Measurements from ENCODE around the gene SLC17A7. TPM values are rescaled to one million over a fixed set of nuclear protein-coding genes. Genes with fewer than 3 reads are reported as not detected.

The SLC17A7 gene
- total RNA-seq, 1 donor, result not detected

DNA sequence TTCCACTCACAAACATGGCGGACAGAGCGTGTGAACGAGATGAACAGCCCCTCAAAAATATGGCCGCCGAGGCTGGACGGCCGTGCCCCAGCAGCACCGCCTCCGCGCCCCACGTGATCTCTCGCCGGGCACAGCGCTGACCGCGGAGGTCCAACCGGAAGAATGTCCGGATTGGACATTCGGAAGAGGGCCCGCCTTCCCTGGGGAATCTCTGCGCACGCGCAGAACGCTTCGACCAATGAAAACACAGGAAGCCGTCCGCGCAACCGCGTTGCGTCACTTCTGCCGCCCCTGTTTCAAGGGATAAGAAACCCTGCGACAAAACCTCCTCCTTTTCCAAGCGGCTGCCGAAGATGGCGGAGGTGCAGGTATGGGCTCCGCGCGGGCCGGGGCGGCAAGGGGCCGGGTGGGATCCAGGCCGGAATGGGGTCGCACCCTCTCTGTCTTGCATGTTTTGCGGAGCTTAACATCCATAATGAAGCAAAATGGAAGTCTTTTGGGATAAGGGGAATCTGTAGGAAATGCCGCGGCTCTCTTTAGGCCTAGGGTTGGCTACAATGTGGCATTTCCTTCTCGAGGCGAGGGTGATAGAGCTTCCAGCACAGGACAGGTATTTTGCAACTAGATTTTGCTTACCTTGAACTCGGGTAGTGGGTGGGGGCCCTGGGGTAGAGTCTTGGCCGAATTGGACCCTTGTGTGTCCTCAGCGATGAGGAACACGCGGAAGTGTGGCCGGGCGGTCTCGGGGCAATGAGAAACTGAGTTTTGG lies 46.1 kb upstream of the SLC17A7 start, which contains the start of gene RPL13A:
Gene RPL13A, plus strand, starts transcription at position 332 of the 769 bp plus-strand sequence. Its CDS starts 22 bp downstream, at position 354.
- H3K4me3 ChIP-seq (ENCODE audit: low read depth, low read length), result peak within 1 kb of the TSS; percentile 97
- peak; percentile 100 for DNase-seq (ENCODE audit: low read depth)
- TF ChIP-seq, protein P1, sequence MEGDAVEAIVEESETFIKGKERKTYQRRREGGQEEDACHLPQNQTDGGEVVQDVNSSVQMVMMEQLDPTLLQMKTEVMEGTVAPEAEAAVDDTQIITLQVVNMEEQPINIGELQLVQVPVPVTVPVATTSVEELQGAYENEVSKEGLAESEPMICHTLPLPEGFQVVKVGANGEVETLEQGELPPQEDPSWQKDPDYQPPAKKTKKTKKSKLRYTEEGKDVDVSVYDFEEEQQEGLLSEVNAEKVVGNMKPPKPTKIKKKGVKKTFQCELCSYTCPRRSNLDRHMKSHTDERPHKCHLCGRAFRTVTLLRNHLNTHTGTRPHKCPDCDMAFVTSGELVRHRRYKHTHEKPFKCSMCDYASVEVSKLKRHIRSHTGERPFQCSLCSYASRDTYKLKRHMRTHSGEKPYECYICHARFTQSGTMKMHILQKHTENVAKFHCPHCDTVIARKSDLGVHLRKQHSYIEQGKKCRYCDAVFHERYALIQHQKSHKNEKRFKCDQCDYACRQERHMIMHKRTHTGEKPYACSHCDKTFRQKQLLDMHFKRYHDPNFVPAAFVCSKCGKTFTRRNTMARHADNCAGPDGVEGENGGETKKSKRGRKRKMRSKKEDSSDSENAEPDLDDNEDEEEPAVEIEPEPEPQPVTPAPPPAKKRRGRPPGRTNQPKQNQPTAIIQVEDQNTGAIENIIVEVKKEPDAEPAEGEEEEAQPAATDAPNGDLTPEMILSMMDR (IDR thresholded peaks at IDR 0.05; ENCODE audit: insufficient read depth, low read length), result no peak

GRCh38 chr19:49486710-49487276 lies 45.5 kb upstream of the SLC17A7 start:
- H3K4me3 ChIP-seq (ENCODE audit: low read depth, low read length), result no peak overlapping the region

GRCh38 chr19:49486232-49486631 lies 44.9 kb upstream of the SLC17A7 start:
- TF ChIP-seq, protein P1 (IDR thresholded peaks at IDR 0.05; ENCODE audit: insufficient read depth, low read length), result no peak

More at GRCh38 chr19:49486710-49487276, 45.5 kb upstream of the SLC17A7 start:
- DNase-seq (ENCODE audit: low read depth), result no peak
- TF ChIP-seq, protein P1 (IDR thresholded peaks at IDR 0.05; ENCODE audit: insufficient read depth, low read length), result peak; percentile 6

GRCh38 chr19:49481020-49481683 lies 39.8 kb upstream of the SLC17A7 start:
- TF ChIP-seq, protein P1 (IDR thresholded peaks at IDR 0.05; ENCODE audit: insufficient read depth, low read length), result no peak
- H3K4me3 ChIP-seq (ENCODE audit: low read depth, low read length), result no peak overlapping the region
- no peak for DNase-seq (ENCODE audit: low read depth)

More at GRCh38 chr19:49486232-49486631, 44.9 kb upstream of the SLC17A7 start:
- no peak for DNase-seq (ENCODE audit: low read depth)
- H3K4me3 ChIP-seq (ENCODE audit: low read depth, low read length), result no peak overlapping the region

DNA sequence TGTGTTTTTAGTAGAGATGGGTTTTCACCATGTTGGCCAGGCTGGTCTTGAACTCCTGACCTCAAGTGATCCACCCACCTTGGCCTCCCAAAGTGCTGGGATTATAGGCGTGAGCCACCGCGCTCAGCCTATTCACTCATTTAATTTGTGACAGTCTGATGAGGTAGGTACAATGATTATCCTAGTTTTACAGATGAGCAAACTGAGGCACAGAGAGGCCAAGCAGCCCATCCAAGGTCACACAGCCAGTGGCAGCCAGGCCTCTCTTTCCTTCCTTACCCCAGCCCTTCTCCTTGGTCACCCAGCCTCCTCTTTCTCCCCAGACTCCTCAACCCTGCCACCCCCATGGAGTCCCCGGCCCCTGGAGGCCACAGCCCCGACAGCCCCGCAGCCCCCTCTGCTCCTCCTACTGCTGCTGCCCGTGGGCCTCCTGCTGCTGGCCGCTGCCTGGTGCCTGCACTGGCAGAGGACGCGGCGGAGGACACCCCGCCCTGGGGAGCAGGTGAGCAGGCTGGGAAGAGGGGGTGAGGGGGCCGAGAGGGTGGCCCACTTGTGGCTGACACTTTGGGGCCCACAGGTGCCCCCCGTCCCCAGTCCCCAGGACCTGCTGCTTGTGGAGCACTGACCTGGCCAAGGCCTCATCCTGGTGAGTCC lies 38.8 kb upstream of the SLC17A7 start:
- TF ChIP-seq, protein P1 (IDR thresholded peaks at IDR 0.05; ENCODE audit: insufficient read depth, low read length), result no peak
- DNase-seq (ENCODE audit: low read depth), result no peak
- H3K4me3 ChIP-seq (ENCODE audit: low read depth, low read length), result no peak overlapping the region
